Measurements from ENCODE around the gene SEC14L3. TPM values are rescaled to one million over a fixed set of nuclear protein-coding genes. Genes with fewer than 3 reads are reported as not detected.
A peak's percentile ranks its signal among the peaks of the same experiment; 100 is the strongest.

The SEC14L3 gene
- total RNA-seq, 1 experiment from 2014 or later, result not detected

- BruUV-seq (replicated peaks), result TSS peak; percentile 47
- Histone ChIP-seq H3K27ac (ENCODE audit: low read length) (peak overlapping the region; percentile 91), H3K4me3 (ENCODE audit: low read depth in 2 of 2, low read length in 2 of 2) (peak overlapping the region in 1 of 2 experiments; percentile 69; a peak in 2 of 4 replicates), H3K9me3 (ENCODE audit: control insufficient read depth, insufficient read depth, low read depth, low read length) (no peaks in the 10 kb centered on the region), H3K27me3 (ENCODE audit: control insufficient read depth, insufficient read depth, low read length) (no peaks in the 10 kb centered on the region), H3K36me3 (ENCODE audit: control insufficient read depth, insufficient read depth, low read length) (peaks cover 4% of the 10 kb centered on the region; the same call in 1 of the 2 replicates), H3K4me1 (ENCODE audit: control insufficient read depth, insufficient read depth, low read length) (peaks cover 24% of the 10 kb centered on the region)
- no peak for ATAC-seq
- CTCF ChIA-PET, result interaction anchor here (0.6 to 0.7 kb wide), 2 partner anchors 40 to 41 kb away, joined by 3 read pairs; no protein-coding TSS in a partner anchor
- in situ Hi-C loops (cut with HindIII; ENCODE audit: low pct_unique_long_range_greater_than_20kb, low sequenced_read_pairs) (no loop called here), intact Hi-C loops (cut with micrococcal nuclease; ENCODE audit: unreplicated experiment) (no loop called here)
- no peak for DNase-seq (ENCODE audit: low read depth, low spot score)
- POLR2A ChIA-PET, result interaction anchor here (0.6 kb wide), 2 partner anchors 63 to 178 kb away, joined by 3 read pairs; no protein-coding TSS in a partner anchor
- no peak for TF ChIP-seq REST (IDR thresholded peaks at IDR 0.05; ENCODE audit: insufficient read depth in 1 of 2, low read depth in 2 of 2, low read length in 1 of 2)
- TF ChIP-seq POLR2AphosphoS5 (IDR thresholded peaks at IDR 0.05; ENCODE audit: low read depth, low read length), result no peak
- no peak for TF ChIP-seq TCF7L2 (IDR thresholded peaks at IDR 0.05; ENCODE audit: low read depth, low read length)
- TF ChIP-seq CTCF (IDR thresholded peaks at IDR 0.05), result no peak
- TF ChIP-seq SIN3A (IDR thresholded peaks at IDR 0.05; ENCODE audit: borderline replicate concordance, insufficient read depth, low read depth, low read length), result no peak
Observed at GRCh38 chr22:30421695-30422480, 49.9 kb downstream of the SEC14L3 start.

- DNase-seq (ENCODE audit: low read depth, low spot score) (no peak), ATAC-seq (no peak)
- intact Hi-C loops (cut with micrococcal nuclease; ENCODE audit: unreplicated experiment) (no loop called here), in situ Hi-C loops (cut with HindIII; ENCODE audit: low pct_unique_long_range_greater_than_20kb, low sequenced_read_pairs) (no loop called here)
- ChIA-PET CTCF (no interaction called here), POLR2A (interaction anchor here (0.7 kb wide), 1 partner anchor 116 kb away, joined by 3 read pairs; no protein-coding TSS in a partner anchor)
- Histone ChIP-seq H3K36me3 (ENCODE audit: control insufficient read depth, insufficient read depth, low read length) (peaks cover 4% of the 10 kb centered on the region; the same call in 1 of the 2 replicates), H3K27me3 (ENCODE audit: control insufficient read depth, insufficient read depth, low read length) (no peaks in the 10 kb centered on the region), H3K27ac (ENCODE audit: low read length) (peak overlapping the region; percentile 39; the same call in 1 of the 2 replicates), H3K4me3 (ENCODE audit: low read depth in 2 of 2, low read length in 2 of 2) (no peak overlapping the region), H3K4me1 (ENCODE audit: control insufficient read depth, insufficient read depth, low read length) (peaks cover 24% of the 10 kb centered on the region), H3K9me3 (ENCODE audit: control insufficient read depth, insufficient read depth, low read depth, low read length) (no peaks in the 10 kb centered on the region)
- TF ChIP-seq TCF7L2 (IDR thresholded peaks at IDR 0.05; ENCODE audit: low read depth, low read length), result no peak
- TF ChIP-seq CTCF (IDR thresholded peaks at IDR 0.05), result no peak
- no peak for TF ChIP-seq POLR2AphosphoS5 (IDR thresholded peaks at IDR 0.05; ENCODE audit: low read depth, low read length)
- no TSS peak for BruUV-seq (replicated peaks)
Observed at GRCh38 chr22:30420347-30421125, 51.3 kb downstream of the SEC14L3 start.
